Activated CD8-positive, alpha-beta memory T cell treated with anti-CD3 and anti-CD28 coated beads for 36 hours (primary cell): ENCODE data around the gene APRT. TPM values are rescaled to one million over a fixed set of nuclear protein-coding genes. Genes with fewer than 3 reads are reported as not detected.

Experiments used
- CTCF ChIA-PET: fragments of 350-600 bp; sonication (Branson Sonifier 250); formaldehyde crosslinking; loops from one replicate; lab custom pipeline; 2021; ENCODE audit warnings: antibody characterized with exemption; lab: Charles Lee
- POLR2A ChIA-PET: fragments of 350-600 bp; sonication (Branson Sonifier 250); formaldehyde crosslinking; loops from one replicate; lab custom pipeline; 2021; ENCODE audit warnings: antibody characterized with exemption; lab: Charles Lee
- total RNA-seq, 2 experiments: library from RNA; stranded (reverse); gene quantifications; one replicate each; pipeline ENCODE4 v1.2.3, GENCODE V29; 2021

APRT gene
- total RNA-seq, 2 experiments from 2014 or later = 325 to 330 TPM

- ChIA-PET CTCF (interaction anchor here (0.6 to 7.4 kb wide), 6 partner anchors 14 to 78 kb away, joined by 3 to 102 read pairs (median 6); partner anchors contain the start of genes CTU2 and RNF166), POLR2A (interaction anchor here (0.7 to 6.9 kb wide), 2 partner anchors 26 to 456 kb away, joined by 3 to 68 read pairs; partner anchors contain the start of gene APRT)
Measured at GRCh38 chr16:88784856-88785105, 26.9 kb downstream of the APRT start.

GRCh38 chr16:88784074-88784855 is 27.5 kb downstream of the APRT start:
- ChIA-PET POLR2A (interaction anchor here (0.6 to 6.9 kb wide), 3 partner anchors 16 to 26 kb away, joined by 3 to 68 read pairs (median 25); partner anchors contain the start of genes APRT and CDT1), CTCF (interaction anchor here (0.6 to 7.4 kb wide), 6 partner anchors 12 to 78 kb away, joined by 3 to 102 read pairs (median 6); partner anchors contain the start of genes CTU2 and RNF166)

GRCh38 chr16:88783391-88784073 is 28.2 kb downstream of the APRT start:
- ChIA-PET CTCF (interaction anchor here (0.9 to 7.4 kb wide), 6 partner anchors 13 to 214 kb away, joined by 3 to 102 read pairs (median 8); partner anchors contain the start of genes APRT and ZC3H18), POLR2A (interaction anchor here (0.6 to 6.9 kb wide), 6 partner anchors 13 to 77 kb away, joined by 3 to 68 read pairs (median 5); partner anchors contain the start of genes APRT, CDT1, CTU2 and RNF166)

GRCh38 chr16:88782454-88783390 is 29.0 kb downstream of the APRT start:
- ChIA-PET CTCF (interaction anchor here (0.9 to 7.4 kb wide), 14 partner anchors 12 to 213 kb away, joined by 3 to 102 read pairs (median 4); partner anchors contain the start of genes APRT, CDT1 and ZC3H18), POLR2A (interaction anchor here (0.6 to 6.9 kb wide), 13 partner anchors 11 to 422 kb away, joined by 3 to 68 read pairs (median 5); partner anchors contain the start of genes APRT, CDT1, CTU2 and MVD)

- ChIA-PET POLR2A (interaction anchor here (0.5 to 6.9 kb wide), 15 partner anchors 9 to 743 kb away, joined by 3 to 68 read pairs (median 5); partner anchors contain the start of genes APRT, CDT1 and MVD), CTCF (interaction anchor here (0.9 to 7.4 kb wide), 17 partner anchors 11 to 48 kb away, joined by 3 to 102 read pairs (median 4); partner anchors contain the start of genes APRT and CDT1)
Measured at GRCh38 chr16:88781140-88782077, 30.3 kb downstream of the APRT start.

- CTCF ChIA-PET = interaction anchor here (0.6 to 7.4 kb wide), 11 partner anchors 14 to 1235 kb away, joined by 3 to 102 read pairs (median 4); partner anchors contain the start of gene APRT
- POLR2A ChIA-PET = interaction anchor here (0.5 to 6.9 kb wide), 10 partner anchors 8 to 744 kb away, joined by 3 to 68 read pairs (median 6); partner anchors contain the start of genes APRT and CDT1
Measured at GRCh38 chr16:88780142-88781062, 31.3 kb downstream of the APRT start.

- CTCF ChIA-PET = interaction anchor here (0.6 to 7.4 kb wide), 5 partner anchors 23 to 1236 kb away, joined by 3 to 102 read pairs (median 4); no protein-coding TSS in a partner anchor
- POLR2A ChIA-PET = interaction anchor here (0.6 to 6.9 kb wide), 4 partner anchors 13 to 79 kb away, joined by 3 to 68 read pairs (median 7); partner anchors contain the start of gene APRT
Measured at GRCh38 chr16:88779406-88780141, 32.2 kb downstream of the APRT start.

GRCh38 chr16:88778541-88779065 is 33.1 kb downstream of the APRT start:
- CTCF ChIA-PET = interaction anchor here (7.4 kb wide), 1 partner anchor 42 kb away, joined by 102 read pairs; no protein-coding TSS in a partner anchor
- POLR2A ChIA-PET = interaction anchor here (6.9 kb wide), 1 partner anchor 32 kb away, joined by 68 read pairs; the partner anchor contains the start of gene APRT

GRCh38 chr16:88778271-88778525 is 33.5 kb downstream of the APRT start:
- ChIA-PET POLR2A (no interaction called here), CTCF (interaction anchor here (7.4 kb wide), 1 partner anchor 42 kb away, joined by 102 read pairs; no protein-coding TSS in a partner anchor)

- POLR2A ChIA-PET = no interaction called here
- CTCF ChIA-PET = interaction anchor here (0.9 to 7.4 kb wide), 2 partner anchors 11 to 41 kb away, joined by 4 to 102 read pairs; no protein-coding TSS in a partner anchor
Measured at GRCh38 chr16:88777471-88778270, 34.1 kb downstream of the APRT start.

GRCh38 chr16:88775825-88776224 is 35.9 kb downstream of the APRT start:
- ChIA-PET POLR2A (no interaction called here), CTCF (no interaction called here)

- ChIA-PET CTCF (no interaction called here), POLR2A (no interaction called here)
Measured at GRCh38 chr16:88774544-88775393, 37.0 kb downstream of the APRT start.

- ChIA-PET POLR2A (no interaction called here), CTCF (no interaction called here)
Measured at GRCh38 chr16:88773812-88774291, 37.9 kb downstream of the APRT start.
